ENCODE measurements around the gene RAP1GDS1.

RAP1GDS1 gene

GRCh38 chr4:98482847-98483806 lies 221.9 kb downstream of the RAP1GDS1 start:
- DNase-seq (ENCODE audit: low read depth), result no peak

DNA sequence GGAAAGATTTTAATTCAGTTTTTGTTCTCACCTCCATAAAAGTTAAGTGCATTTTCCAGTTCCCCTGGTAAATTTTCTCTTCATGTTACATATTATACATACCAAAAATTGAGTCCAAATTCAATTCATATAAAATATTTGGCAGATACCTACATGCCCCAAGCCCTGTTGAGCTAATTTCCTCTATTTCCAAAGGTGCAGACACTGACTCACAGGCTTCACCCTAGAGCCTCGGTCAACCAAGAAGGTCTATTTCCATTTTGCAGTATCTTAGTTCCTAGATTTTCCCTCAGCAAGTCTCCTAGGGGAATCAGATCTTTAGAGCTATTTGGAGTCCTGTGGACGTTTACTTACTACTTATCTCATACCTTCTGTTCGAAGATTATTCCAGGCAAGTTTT lies 222.8 kb downstream of the RAP1GDS1 start:
- no peak for DNase-seq (ENCODE audit: low read depth)

DNA sequence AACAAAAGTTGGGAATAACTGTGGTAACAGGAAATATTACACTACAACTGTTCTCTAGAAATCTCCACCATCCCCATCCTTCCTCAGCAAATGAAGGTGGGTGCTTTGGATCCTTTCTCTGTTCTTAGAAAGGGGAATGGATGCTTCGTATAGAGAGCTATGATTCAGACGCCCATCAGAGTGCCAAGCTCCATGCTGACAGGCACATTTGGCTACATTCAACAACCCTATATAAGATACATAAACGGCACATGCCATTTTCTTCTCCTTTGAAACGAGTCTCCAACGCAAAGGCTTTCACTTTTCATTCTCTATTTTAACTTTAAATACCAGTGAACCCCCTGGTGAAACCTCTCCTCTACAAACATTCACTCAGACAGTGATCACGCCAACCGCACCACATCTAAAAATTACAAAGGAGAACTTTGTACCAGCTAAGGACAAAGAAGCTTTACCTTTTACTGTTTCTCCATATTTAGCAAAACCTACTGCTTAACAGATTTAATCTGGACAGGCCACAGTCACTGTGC lies 224.7 kb downstream of the RAP1GDS1 start:
- DNase-seq (ENCODE audit: low read depth), result no peak

DNA sequence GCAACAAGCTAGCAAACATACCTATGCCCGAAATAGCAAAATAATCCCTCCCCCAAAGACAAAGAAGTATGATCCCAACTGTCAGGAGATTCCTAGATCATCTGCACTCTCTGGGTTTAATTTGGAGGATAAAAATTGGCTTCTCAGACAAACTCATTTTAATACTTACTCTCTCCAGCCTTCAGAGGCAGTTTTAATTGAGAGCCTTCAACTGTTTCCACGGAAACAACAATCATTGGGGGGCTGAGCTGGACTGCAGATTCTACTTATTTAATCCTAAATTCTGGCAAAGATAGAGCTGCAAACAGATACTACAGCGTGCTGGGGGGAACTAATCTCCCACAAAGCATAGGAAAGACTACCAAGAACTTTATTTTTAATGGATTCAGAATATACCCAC lies 229.1 kb downstream of the RAP1GDS1 start:
- no peak for DNase-seq (ENCODE audit: low read depth)

GRCh38 chr4:98491899-98492559 lies 230.8 kb downstream of the RAP1GDS1 start:
- DNase-seq (ENCODE audit: low read depth), result no peak

- DNase-seq (ENCODE audit: low read depth), result no peak
These were observed 232.1 kb downstream of the RAP1GDS1 start for GRCh38 chr4:98493296-98493695.

Data from stimulated activated CD8-positive, alpha-beta memory T cell treated with anti-CD3 and anti-CD28 coated beads, Interleukin-12 subunit alpha, Interleukin-12 subunit beta, amount 100 ng/mL, for 4 hours (primary cell).